ENCODE results near the gene PRR14. TPM values are rescaled to one million over a fixed set of nuclear protein-coding genes. Genes with fewer than 3 reads are reported as not detected.
A peak's percentile ranks its signal among the peaks of the same experiment; 100 is the strongest.

Gene PRR14
- total RNA-seq, 2 donors from 2014 or later, result 37.0 to 70.3 TPM

DNA sequence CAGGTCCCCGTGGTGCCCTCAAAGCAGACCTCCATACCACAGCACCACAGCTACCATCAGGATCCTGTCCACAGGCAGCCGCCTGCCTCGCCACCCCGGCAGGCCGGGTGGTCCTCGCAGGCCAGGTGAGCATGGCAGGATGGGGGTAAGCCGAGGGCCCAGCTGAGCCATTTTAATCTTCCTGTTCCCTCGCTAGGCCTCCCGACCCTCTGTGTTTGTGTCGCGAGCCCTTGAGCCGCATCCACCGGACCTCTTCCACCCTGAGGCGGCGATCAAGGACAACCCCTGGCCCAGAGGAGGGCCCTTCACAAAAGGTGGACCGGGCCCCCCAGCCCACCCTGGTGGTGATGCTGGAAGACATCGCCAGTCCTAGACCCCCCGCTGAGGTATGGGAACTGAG is 2.0 kb downstream of the PRR14 start:
- Histone ChIP-seq H3K27me3 (no peaks in the 10 kb centered on the region), H3K4me3 (no peak overlapping the region), H3K9ac (ENCODE audit: low read depth in 2 of 2, low read length in 2 of 2) (peak overlapping the region in 1 of 2 donors; percentile 17), H3K4me1 (peaks cover 18% of the 10 kb centered on the region), H3K27ac (no peak overlapping the region), H3K9me3 (no peaks in the 10 kb centered on the region), H3K36me3 (peaks cover 20% of the 10 kb centered on the region)
- intact Hi-C loops (cut with DNase I), result no loop called here
- no peak for DNase-seq
- TF ChIP-seq, protein P1, sequence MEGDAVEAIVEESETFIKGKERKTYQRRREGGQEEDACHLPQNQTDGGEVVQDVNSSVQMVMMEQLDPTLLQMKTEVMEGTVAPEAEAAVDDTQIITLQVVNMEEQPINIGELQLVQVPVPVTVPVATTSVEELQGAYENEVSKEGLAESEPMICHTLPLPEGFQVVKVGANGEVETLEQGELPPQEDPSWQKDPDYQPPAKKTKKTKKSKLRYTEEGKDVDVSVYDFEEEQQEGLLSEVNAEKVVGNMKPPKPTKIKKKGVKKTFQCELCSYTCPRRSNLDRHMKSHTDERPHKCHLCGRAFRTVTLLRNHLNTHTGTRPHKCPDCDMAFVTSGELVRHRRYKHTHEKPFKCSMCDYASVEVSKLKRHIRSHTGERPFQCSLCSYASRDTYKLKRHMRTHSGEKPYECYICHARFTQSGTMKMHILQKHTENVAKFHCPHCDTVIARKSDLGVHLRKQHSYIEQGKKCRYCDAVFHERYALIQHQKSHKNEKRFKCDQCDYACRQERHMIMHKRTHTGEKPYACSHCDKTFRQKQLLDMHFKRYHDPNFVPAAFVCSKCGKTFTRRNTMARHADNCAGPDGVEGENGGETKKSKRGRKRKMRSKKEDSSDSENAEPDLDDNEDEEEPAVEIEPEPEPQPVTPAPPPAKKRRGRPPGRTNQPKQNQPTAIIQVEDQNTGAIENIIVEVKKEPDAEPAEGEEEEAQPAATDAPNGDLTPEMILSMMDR (IDR thresholded peaks at IDR 0.05), result no peak

DNA sequence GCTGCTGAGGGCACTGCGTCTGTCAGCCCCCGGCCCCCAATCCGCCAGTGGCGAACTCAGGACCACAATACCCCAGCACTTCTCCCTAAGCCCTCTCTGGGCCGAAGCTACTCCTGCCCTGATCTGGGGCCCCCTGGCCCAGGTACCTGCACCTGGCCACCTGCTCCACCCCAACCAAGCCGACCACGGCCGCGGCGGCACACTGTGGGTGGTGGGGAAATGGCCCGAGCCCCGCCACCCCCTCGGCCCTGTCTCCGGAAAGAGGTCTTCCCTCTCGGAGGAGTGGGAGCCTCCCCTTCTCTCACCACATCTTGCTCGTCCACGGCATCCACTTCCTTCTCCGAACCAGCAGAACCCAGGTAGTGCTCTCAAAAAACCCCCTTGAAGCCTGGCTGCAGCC is 4.1 kb downstream of the PRR14 start:
- intact Hi-C loops (cut with DNase I), result no loop called here
- Histone ChIP-seq H3K9ac (ENCODE audit: low read depth in 2 of 2, low read length in 2 of 2) (no peak overlapping the region), H3K27ac (no peak overlapping the region), H3K4me3 (no peak overlapping the region), H3K36me3 (peaks cover 20% of the 10 kb centered on the region), H3K4me1 (peaks cover 18% of the 10 kb centered on the region), H3K9me3 (no peaks in the 10 kb centered on the region), H3K27me3 (no peaks in the 10 kb centered on the region)
- no peak for DNase-seq
- TF ChIP-seq, protein P1 (IDR thresholded peaks at IDR 0.05), result no peak

DNA sequence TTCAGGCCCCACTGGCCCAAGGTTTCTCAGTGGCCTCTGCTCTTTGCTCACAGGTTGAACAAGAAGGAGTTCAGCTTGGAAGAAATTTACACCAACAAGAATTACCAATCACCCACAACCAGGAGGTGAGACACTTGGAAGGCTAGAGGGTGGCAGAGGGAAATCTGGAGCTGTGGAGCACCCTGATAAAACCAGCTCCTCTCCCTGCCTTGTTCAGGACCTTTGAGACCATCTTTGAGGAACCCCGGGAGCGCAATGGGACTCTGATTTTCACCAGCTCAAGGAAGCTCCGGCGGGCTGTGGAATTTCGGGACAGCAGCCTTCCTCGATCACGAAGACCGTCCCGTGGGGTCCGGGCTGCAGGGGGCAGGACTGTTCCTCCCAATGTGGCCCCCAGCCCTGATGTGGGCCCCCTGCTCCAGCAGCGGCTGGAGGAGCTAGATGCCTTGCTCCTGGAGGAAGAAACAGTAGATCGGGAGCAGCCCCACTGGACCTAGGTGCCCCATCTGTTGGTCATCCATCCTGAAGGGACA is 5.1 kb downstream of the PRR14 start:
- DNase-seq, result no peak
- no peak overlapping the region for H3K4me3 ChIP-seq
- H3K4me1 ChIP-seq, result peaks cover 18% of the 10 kb centered on the region
- H3K9ac ChIP-seq (ENCODE audit: low read depth in 2 of 2, low read length in 2 of 2), result no peak overlapping the region
- peaks cover 20% of the 10 kb centered on the region for H3K36me3 ChIP-seq
- TF ChIP-seq, protein P1 (IDR thresholded peaks at IDR 0.05), result no peak
- no peak overlapping the region for H3K27ac ChIP-seq
- no peaks in the 10 kb centered on the region for H3K9me3 ChIP-seq
- H3K27me3 ChIP-seq, result no peaks in the 10 kb centered on the region
- intact Hi-C loops (cut with DNase I), result no loop called here

DNA sequence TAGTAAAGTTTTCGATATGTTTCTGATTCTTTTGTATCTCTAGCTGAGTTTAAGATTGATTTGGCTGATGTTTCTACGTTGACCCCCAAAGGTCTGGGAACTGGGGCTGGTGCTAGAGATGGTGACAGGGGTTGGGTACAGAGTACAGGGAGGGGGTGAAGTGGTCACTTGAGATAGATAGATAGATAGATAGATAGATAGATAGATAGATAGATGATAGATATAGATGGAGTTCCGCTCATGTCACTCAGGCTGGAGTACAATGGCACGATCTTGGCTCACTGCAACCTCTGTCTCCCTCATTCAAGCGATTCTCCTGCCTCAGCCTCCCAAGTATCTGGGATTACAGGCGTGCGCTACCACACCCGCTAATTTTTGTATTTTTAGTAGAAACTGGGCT is 5.6 kb downstream of the PRR14 start:
- Histone ChIP-seq H3K4me1 (peaks cover 23% of the 10 kb centered on the region), H3K27ac (no peak overlapping the region), H3K9ac (ENCODE audit: low read depth in 2 of 2, low read length in 2 of 2) (no peak overlapping the region), H3K36me3 (peaks cover 20% of the 10 kb centered on the region), H3K27me3 (no peaks in the 10 kb centered on the region), H3K4me3 (no peak overlapping the region), H3K9me3 (no peaks in the 10 kb centered on the region)
- intact Hi-C loops (cut with DNase I), result no loop called here
- TF ChIP-seq, protein P1 (IDR thresholded peaks at IDR 0.05), result no peak
- DNase-seq, result no peak

DNA sequence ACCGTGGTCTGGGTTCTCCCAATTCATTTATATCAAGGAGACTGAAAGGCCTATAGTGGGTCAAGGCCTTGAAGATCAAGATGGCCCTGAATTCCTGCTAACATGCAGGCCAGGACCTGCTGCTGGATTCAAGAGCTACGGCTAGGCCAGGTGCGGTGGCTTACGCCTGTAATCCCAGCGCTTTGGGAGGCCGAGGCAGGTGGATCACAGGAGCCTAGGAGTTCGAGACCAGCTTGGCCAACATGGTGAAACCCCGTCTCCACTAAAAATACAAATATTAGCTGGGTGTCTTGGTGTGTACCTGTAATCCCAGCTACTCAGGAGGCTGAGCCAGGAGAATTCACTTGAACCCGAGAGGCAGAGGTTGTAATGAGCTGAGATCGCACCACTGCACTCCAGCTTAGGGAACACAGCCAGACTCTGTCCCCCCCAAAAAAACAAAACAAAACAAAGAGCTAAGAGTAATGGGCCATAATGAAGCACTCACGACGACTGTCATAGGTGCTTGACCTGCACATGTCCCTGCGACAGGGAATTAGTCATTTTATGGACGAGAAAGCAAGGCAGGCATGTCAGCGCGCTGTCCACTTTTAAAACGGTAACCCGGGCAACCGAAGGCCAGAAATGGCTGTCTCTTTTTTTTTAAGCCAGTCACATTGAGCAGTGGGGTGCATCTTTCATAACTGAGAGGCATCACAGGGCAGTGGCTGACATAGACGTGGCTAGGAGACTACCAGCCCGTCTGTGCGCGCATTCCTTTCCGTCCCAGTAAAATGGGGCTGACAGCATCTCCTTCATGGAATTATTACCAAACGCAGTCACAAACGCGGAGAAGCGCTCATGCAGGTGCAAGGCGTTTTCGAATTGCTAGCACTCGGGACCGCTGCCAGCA is 6.5 kb downstream of the PRR14 start:
- H3K4me1 ChIP-seq, result peaks cover 19% of the 10 kb centered on the region
- intact Hi-C loops (cut with DNase I), result no loop called here
- H3K9ac ChIP-seq (ENCODE audit: low read depth in 2 of 2, low read length in 2 of 2), result peak overlapping the region; percentile 48 to 85
- peak overlapping the region; percentile 28 for H3K4me3 ChIP-seq
- TF ChIP-seq, protein P1 (IDR thresholded peaks at IDR 0.05), result no peak
- peak overlapping the region; percentile 96 for H3K27ac ChIP-seq
- H3K9me3 ChIP-seq, result no peaks in the 10 kb centered on the region
- H3K36me3 ChIP-seq, result peaks cover 22% of the 10 kb centered on the region
- no peaks in the 10 kb centered on the region for H3K27me3 ChIP-seq
- DNase-seq, result no peak
